IPS-20b (cell line): ENCODE results near the gene SOX30.

Source experiments
- H3K27ac ChIP-seq: one replicate; pipeline ENCODE4 v1.5.1; 2013; ENCODE audit warnings: low read length
- H3K27me3 ChIP-seq: 2 replicates; pipeline ENCODE4 v1.6.1; 2013; ENCODE audit warnings: mild to moderate bottlenecking, low read length, inconsistent platforms; ENCODE audit not compliant: insufficient read depth
- H3K36me3 ChIP-seq: 2 replicates; pipeline ENCODE4 v1.6.1; 2013; ENCODE audit warnings: low read depth, mild to moderate bottlenecking, inconsistent platforms, low read length, moderate library complexity; ENCODE audit not compliant: insufficient read depth
- H3K4me1 ChIP-seq: 2 replicates; pipeline ENCODE4 v1.6.1; 2013; ENCODE audit warnings: mild to moderate bottlenecking, control low read depth, inconsistent platforms, low read length, moderate library complexity; ENCODE audit not compliant: insufficient read depth
- H3K4me3 ChIP-seq: 2 replicates; pipeline ENCODE4 v1.5.1; 2013; ENCODE audit warnings: mild to moderate bottlenecking, low read length, inconsistent platforms
- H3K9ac ChIP-seq: 2 replicates; pipeline ENCODE4 v1.6.1; 2013; ENCODE audit warnings: low read depth, mild to moderate bottlenecking, inconsistent platforms, low read length, moderate library complexity
- H3K9me3 ChIP-seq: 2 replicates; pipeline ENCODE4 v1.6.1; 2013; ENCODE audit warnings: mild to moderate bottlenecking, low read depth, low read length, inconsistent platforms; ENCODE audit not compliant: insufficient read depth

Gene SOX30

GRCh38 chr5:157600252-157600651 lies 52.0 kb downstream of the SOX30 start:
- H3K9me3 ChIP-seq = no peaks in the 10 kb centered on the region
- H3K27me3 ChIP-seq = no peaks in the 10 kb centered on the region
- no peaks in the 10 kb centered on the region for H3K4me1 ChIP-seq
- H3K9ac ChIP-seq = no peak overlapping the region
- no peak overlapping the region for H3K4me3 ChIP-seq
- H3K36me3 ChIP-seq = no peaks in the 10 kb centered on the region
- no peak overlapping the region for H3K27ac ChIP-seq

- H3K27ac ChIP-seq = no peak overlapping the region
- H3K9ac ChIP-seq = no peak overlapping the region
Measured at GRCh38 chr5:157599565-157599964, 52.7 kb downstream of the SOX30 start.

GRCh38 chr5:157598350-157598936 lies 53.8 kb downstream of the SOX30 start:
- no peak overlapping the region for H3K9ac ChIP-seq
- no peaks in the 10 kb centered on the region for H3K27me3 ChIP-seq
- H3K36me3 ChIP-seq = no peaks in the 10 kb centered on the region
- H3K9me3 ChIP-seq = no peaks in the 10 kb centered on the region
- no peak overlapping the region for H3K27ac ChIP-seq
- no peaks in the 10 kb centered on the region for H3K4me1 ChIP-seq
- H3K4me3 ChIP-seq = no peak overlapping the region

More at GRCh38 chr5:157599565-157599964, 52.7 kb downstream of the SOX30 start:
- Histone ChIP-seq H3K4me1 (no peaks in the 10 kb centered on the region), H3K4me3 (no peak overlapping the region), H3K27me3 (no peaks in the 10 kb centered on the region), H3K36me3 (no peaks in the 10 kb centered on the region), H3K9me3 (no peaks in the 10 kb centered on the region)

DNA sequence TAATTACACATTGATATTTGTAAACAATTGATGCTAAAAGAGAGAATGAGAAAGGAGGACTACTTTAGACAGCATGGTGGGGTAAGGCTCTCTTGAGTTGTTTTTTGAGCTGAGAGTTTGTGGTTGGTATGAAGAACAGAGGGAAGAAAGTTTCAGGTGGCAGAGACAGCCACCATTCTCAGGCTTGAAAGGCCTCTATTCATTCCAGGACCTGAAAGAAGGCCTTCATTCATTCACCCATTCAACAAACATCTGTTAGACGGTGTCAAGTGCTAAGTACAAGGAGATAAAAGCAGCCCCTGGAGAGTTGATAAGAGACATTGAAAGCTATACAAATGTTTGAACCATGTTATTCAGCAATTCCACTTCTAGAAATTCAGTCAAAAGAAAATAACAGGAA lies 55.0 kb downstream of the SOX30 start:
- H3K27ac ChIP-seq = no peak overlapping the region
- no peaks in the 10 kb centered on the region for H3K4me1 ChIP-seq
- no peak overlapping the region for H3K4me3 ChIP-seq

DNA sequence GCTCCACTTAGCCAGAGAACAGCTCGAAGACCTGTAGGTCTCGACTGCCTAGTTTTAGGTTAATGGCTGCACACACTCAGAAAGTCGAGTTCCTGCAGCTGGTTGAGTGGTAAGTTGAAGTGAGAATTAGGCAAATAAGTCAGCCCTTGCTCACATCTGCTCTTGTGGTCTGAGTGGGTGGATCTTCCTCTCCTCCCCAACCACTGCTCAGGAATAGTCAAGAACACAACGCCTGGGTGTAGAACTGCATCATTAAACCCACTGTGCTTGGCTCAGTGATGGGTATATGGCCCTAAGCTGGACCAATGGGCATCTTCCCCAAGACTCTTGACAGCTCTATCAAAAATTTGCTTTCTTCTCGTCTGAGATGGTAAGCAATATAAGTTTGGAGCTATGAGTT lies 55.8 kb downstream of the SOX30 start:
- no peaks in the 10 kb centered on the region for H3K9me3 ChIP-seq
- H3K36me3 ChIP-seq = no peaks in the 10 kb centered on the region
- H3K4me3 ChIP-seq = no peak overlapping the region
- no peaks in the 10 kb centered on the region for H3K27me3 ChIP-seq
- no peak overlapping the region for H3K9ac ChIP-seq
- H3K4me1 ChIP-seq = no peaks in the 10 kb centered on the region
- no peak overlapping the region for H3K27ac ChIP-seq

More for the DNA sequence above, 55.0 kb downstream of the SOX30 start:
- Histone ChIP-seq H3K36me3 (no peaks in the 10 kb centered on the region), H3K27me3 (no peaks in the 10 kb centered on the region), H3K9ac (no peak overlapping the region), H3K9me3 (no peaks in the 10 kb centered on the region)

- Histone ChIP-seq H3K27ac (no peak overlapping the region), H3K36me3 (no peaks in the 10 kb centered on the region), H3K9me3 (no peaks in the 10 kb centered on the region), H3K27me3 (no peaks in the 10 kb centered on the region), H3K4me1 (no peaks in the 10 kb centered on the region), H3K9ac (no peak overlapping the region), H3K4me3 (no peak overlapping the region)
Measured at GRCh38 chr5:157594675-157595459, 57.4 kb downstream of the SOX30 start.

DNA sequence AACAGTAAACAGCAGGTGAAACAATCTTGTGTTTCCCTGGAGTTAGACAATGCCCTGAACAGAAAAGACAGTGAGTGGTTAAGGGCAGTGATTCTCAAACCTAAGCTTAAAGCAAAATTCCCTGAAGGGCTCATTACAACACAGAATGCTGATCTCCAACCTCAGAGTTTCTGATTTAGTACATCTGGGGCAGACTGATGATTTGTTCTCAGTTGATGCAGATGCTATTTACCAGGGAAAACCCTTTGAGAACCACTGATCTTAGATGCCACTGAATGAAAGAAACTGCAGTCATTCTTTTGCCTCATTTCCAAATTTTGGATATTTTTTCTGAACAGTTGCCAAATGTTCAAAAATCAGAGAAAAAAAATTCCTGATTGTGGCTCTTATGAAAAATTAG lies 58.0 kb downstream of the SOX30 start:
- H3K9ac ChIP-seq = no peak overlapping the region
- H3K4me3 ChIP-seq = no peak overlapping the region
- H3K36me3 ChIP-seq = no peaks in the 10 kb centered on the region
- no peaks in the 10 kb centered on the region for H3K27me3 ChIP-seq
- H3K4me1 ChIP-seq = no peaks in the 10 kb centered on the region
- no peak overlapping the region for H3K27ac ChIP-seq
- H3K9me3 ChIP-seq = no peaks in the 10 kb centered on the region

DNA sequence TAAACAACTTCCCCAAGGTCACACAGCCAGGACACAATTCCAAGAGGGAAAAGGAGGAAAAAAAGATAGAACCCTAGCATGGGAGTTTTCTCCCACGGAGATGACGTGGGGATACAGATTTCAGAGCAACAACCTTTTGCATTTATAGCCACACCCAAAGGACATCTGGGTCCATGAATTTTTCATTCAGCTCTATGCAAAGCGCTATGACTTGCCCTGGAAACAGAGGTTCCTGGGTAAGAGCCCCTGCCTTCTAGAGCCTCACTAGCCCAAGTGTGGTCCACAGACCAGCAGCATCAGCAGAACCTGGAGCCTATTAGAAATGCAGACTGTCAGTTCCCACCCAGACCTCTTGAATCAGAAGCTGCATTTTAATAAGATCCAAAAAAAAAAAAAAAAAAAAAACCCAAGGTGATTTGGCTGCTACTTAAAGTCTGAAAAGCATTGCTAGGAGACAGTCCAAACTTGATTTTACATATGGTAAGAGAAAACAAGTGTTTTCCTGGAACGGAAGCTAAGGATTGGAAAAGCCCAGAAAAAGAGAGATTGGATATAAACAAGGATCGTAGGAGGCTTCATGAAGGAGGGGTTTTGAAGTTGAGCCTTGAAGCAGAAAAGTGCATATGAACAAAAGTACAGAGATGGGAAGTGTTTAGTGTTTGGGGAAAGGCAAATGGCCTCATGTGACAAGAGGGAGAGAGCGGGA lies 59.0 kb downstream of the SOX30 start:
- Histone ChIP-seq H3K4me3 (no peak overlapping the region), H3K9ac (no peak overlapping the region), H3K4me1 (no peaks in the 10 kb centered on the region), H3K27me3 (no peaks in the 10 kb centered on the region), H3K36me3 (no peaks in the 10 kb centered on the region), H3K27ac (no peak overlapping the region), H3K9me3 (no peaks in the 10 kb centered on the region)

- no peaks in the 10 kb centered on the region for H3K36me3 ChIP-seq
- no peaks in the 10 kb centered on the region for H3K9me3 ChIP-seq
- no peaks in the 10 kb centered on the region for H3K27me3 ChIP-seq
- H3K4me1 ChIP-seq = no peaks in the 10 kb centered on the region
- H3K27ac ChIP-seq = no peak overlapping the region
- H3K9ac ChIP-seq = no peak overlapping the region
- H3K4me3 ChIP-seq = no peak overlapping the region
Measured at GRCh38 chr5:157592594-157592993, 59.6 kb downstream of the SOX30 start.

GRCh38 chr5:157590478-157590877 lies 61.8 kb downstream of the SOX30 start:
- H3K27ac ChIP-seq = no peak overlapping the region
- no peaks in the 10 kb centered on the region for H3K27me3 ChIP-seq
- no peaks in the 10 kb centered on the region for H3K4me1 ChIP-seq
- H3K9me3 ChIP-seq = no peaks in the 10 kb centered on the region
- no peaks in the 10 kb centered on the region for H3K36me3 ChIP-seq
- no peak overlapping the region for H3K4me3 ChIP-seq
- no peak overlapping the region for H3K9ac ChIP-seq

GRCh38 chr5:157584628-157585027 lies 67.6 kb downstream of the SOX30 start:
- Histone ChIP-seq H3K27ac (no peak overlapping the region), H3K4me1 (no peaks in the 10 kb centered on the region), H3K4me3 (no peak overlapping the region), H3K36me3 (no peaks in the 10 kb centered on the region), H3K27me3 (no peaks in the 10 kb centered on the region), H3K9ac (no peak overlapping the region), H3K9me3 (no peaks in the 10 kb centered on the region)
